Eye (tissue), 1 donor: ENCODE data around the gene TXNL4B.
A peak's percentile ranks its signal among the peaks of the same experiment; 100 is the strongest.
"Not testable (repeated sequence)": the region's sequence is repeated elsewhere in the genome, so short reads cannot be mapped to it uniquely, and the experiment has no call there.

Experiments used
- DNase-seq: peaks from one replicate; pipeline ENCODE4 v3.0.0-alpha.2; 2015

TXNL4B gene

GRCh38 chr16:72072514-72073342, 20.7 kb downstream of the TXNL4B start:
- peak; percentile 86 for DNase-seq

GRCh38 chr16:72068930-72069329, 24.5 kb downstream of the TXNL4B start:
- DNase-seq = no peak

GRCh38 chr16:72066747-72067146, 26.7 kb downstream of the TXNL4B start:
- peak; percentile 84 for DNase-seq

GRCh38 chr16:72064361-72064894, 29.0 kb downstream of the TXNL4B start:
- DNase-seq = no peak

- DNase-seq = no peak
These were observed 31.9 kb downstream of the TXNL4B start for GRCh38 chr16:72061564-72061963.

- no peak for DNase-seq
These were observed 33.0 kb downstream of the TXNL4B start for GRCh38 chr16:72060405-72060804.

- not testable (repeated sequence) for DNase-seq
These were observed 34.4 kb downstream of the TXNL4B start for GRCh38 chr16:72059060-72059459.

GRCh38 chr16:72057313-72057712, 36.1 kb downstream of the TXNL4B start:
- not testable (repeated sequence) for DNase-seq

GRCh38 chr16:72055911-72056310, 37.5 kb downstream of the TXNL4B start:
- DNase-seq = no peak

- DNase-seq = not testable (repeated sequence)
These were observed 39.1 kb downstream of the TXNL4B start, which contains the start of gene HP for GRCh38 chr16:72054254-72054847. Gene HP (plus strand): TSS chr16:72054505. CDS start chr16:72054653, 148 bp downstream.

GRCh38 chr16:72051818-72052217, 41.6 kb downstream of the TXNL4B start:
- DNase-seq = no peak

- no peak for DNase-seq
These were observed 42.5 kb downstream of the TXNL4B start for GRCh38 chr16:72050769-72051464.

- DNase-seq = no peak
These were observed 44.3 kb downstream of the TXNL4B start for GRCh38 chr16:72049110-72049509.

GRCh38 chr16:72044825-72045359, 48.5 kb downstream of the TXNL4B start:
- DNase-seq = no peak

GRCh38 chr16:72044296-72044695, 49.1 kb downstream of the TXNL4B start:
- DNase-seq = no peak

- DNase-seq = no peak
These were observed 49.9 kb downstream of the TXNL4B start for GRCh38 chr16:72043539-72043938.

GRCh38 chr16:72043058-72043457, 50.4 kb downstream of the TXNL4B start:
- DNase-seq = no peak

- no peak for DNase-seq
These were observed 51.2 kb downstream of the TXNL4B start for GRCh38 chr16:72042157-72042660.

- no peak for DNase-seq
These were observed 57.3 kb downstream of the TXNL4B start for GRCh38 chr16:72036098-72036497.
